NCI-H748 treated with DMSO at 0.1 percent for 48 hours (cell line): ENCODE data around the gene TEK.
"Not testable (repeated sequence)": the region's sequence is repeated elsewhere in the genome, so short reads cannot be mapped to it uniquely, and the experiment has no call there.

Experiments
- DNase-seq: peaks from one replicate; lab custom pipeline; 2025; lab: John Stamatoyannopoulos, UW

TEK gene

DNA sequence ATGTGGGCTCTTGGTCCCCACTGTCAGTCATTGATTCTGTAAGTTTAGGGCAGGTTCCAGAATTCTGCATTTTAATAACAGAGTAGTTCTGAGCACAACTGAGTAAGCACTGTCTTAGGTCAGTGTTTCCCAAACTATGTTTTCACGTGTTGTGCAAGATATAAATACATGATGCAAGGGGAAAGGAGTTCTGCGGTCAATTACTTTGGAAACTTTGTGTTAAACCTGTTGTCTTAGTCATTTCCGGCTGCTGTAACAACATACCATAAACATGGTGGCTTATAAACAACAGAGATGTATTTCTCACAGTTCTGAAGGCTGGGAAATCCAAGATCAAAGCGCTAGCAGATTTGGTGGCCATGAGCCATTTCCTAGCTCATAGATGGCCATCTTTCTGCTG lies 118.2 kb downstream of the TEK start:
- DNase-seq, result no peak

DNA sequence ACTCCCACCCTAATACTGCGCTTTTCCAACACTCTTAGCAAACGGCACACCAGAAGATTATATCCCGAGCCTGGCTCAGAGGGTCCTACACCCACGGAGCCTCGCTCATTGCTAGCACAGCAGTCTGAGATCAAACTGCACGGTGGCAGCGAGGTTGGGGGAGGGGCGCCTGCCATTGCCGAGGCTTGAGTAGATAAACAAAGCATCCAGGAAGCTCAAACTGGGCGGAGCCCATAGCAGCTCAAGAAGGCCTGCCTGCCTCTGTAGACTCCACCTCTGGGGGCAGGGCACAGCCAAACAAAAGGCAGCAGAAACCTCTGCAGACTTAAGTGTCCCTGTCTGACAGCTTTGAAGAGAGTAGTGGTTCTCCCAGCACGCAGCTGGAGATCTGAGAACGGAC lies 130.6 kb downstream of the TEK start:
- DNase-seq, result not testable (repeated sequence)

DNA sequence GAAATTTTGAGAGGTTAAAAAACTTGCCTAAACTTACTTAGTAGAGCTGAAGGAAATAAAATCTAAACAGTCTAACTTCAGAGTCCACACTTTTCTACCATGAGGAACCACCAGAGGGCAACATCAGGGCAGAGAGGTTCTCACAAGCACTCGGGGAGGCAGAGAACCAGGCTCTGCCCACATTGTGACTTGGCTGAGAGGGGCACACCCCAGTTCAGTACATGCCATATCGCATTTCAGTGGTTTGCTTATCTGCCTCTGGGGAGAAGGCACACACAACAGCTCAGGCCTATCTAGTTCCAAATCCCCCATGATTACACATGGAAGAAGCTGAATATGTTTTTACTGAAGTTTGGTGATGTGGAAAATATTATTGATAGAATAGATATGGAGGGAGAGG lies 138.7 kb downstream of the TEK start:
- DNase-seq, result no peak

DNA sequence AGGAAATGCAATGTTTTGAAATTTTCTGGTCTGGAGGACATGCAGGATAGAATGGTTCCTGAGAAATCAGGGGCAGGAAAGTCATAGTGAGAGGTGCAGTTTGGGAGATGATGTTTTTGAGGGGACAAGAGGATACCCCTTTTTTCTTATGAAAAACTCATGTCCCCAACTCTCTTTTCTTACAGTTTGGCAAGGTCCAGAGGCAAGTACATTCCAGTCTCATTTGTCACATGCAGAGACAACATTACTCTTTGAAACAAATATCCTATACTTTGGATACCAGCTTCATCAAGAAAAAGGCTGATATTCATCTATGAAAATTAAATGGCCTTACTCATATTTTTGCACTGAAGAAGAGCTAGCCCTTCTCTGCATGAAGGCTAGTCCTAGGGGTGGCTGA lies 139.7 kb downstream of the TEK start:
- DNase-seq, result no peak

DNA sequence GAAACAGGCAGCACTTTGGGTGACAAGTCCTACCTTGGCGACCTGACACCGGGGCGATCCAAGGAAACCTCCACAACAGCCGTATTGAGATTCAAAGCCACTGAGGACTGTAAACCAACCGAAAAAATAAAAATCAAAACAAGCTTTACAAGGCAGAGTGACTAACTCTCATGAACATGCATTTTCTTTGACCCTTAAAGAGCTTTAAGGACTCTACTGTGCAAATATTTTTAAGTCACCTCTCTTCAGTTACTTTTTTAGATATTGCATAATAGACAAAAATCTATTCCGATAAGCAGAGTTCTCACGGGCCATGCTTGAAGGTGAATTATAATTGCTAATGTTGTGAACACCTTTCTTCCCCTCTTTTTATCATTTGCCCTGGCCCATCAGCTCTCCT lies 149.6 kb downstream of the TEK start:
- no peak for DNase-seq

DNA sequence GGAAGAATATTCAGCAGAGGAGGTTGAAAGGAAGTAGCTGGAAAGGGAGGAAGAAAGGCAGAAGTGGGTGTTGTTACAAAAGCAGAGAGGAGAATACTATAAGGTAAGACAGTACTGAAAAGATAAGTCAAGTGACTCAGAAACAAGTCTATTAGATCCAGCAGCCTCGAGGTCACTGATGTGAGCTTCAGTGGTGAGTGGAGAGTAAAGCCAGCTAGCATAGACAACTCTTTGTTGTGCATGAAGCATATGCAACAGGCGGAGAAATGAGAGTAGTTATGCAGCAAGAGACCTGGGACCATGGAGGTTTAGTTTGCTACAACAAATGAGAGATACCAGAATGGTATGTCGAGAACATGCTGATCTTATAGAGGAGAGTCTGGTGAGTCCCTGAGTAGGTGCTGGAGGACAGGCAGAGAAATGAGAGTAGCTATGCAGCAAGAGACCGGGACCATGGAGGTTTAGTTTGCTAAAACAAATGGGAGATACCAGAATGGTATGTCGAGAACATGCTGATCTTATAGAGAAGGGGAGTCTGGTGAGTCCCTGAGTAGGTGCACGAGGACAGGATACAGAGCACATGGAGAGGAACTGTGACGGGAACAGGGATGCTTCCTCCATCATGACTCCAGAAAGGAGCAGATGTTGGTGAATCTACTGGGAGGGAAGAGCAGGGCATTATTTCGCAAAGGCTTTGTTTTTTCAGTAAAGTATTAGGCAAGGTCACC lies 151.9 kb downstream of the TEK start:
- DNase-seq, result no peak

DNA sequence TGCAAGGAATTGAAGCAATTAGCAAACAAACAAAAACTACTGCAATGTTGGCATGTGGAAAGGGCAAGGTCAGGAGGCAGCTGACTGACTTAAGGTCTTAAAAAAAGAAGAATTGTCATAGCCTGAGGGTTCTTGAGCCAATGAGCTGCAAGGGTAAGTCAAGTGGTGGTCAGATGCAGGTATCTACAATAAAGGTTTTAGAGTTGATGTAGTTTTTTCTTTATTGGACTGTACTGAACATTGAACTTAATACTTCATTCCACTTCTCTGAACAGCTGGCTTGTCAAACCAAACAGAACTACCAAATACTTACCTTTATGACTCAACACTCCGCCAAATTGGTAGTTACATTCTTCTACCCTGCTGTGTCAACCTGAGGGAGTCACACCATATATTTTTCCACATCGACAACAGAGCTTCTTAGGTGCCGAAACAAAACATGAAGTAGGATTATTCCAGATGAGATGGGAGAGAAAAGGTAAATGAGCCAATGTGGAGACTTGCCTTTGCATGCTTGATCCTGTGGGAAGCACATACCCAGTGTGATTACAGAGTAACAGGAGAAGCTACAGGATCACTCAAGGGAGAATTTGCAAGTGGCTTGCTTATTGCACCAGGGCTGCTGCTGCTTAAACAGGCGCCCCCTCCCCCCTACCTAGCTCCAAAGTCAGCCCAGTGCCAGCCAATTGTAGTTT lies 152.6 kb downstream of the TEK start:
- DNase-seq, result no peak

DNA sequence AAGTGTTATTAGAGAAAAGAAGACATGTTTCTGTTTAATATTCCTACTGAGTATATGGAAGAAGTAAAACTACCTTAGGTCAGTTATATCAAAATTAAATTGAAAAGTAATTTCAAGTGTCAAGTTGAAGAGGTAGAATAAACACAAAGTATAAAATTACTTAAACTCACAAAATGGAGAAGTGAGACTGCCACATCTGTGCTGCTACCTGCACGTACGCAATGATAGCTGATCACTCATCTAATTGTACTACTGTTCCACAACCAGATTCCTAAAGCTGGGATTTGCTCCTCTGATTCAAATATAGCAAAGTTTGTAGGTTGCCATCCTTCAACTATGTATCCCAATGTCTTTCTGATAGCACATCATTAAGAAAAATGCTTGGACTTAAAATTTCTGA lies 163.1 kb downstream of the TEK start:
- no peak for DNase-seq

DNA sequence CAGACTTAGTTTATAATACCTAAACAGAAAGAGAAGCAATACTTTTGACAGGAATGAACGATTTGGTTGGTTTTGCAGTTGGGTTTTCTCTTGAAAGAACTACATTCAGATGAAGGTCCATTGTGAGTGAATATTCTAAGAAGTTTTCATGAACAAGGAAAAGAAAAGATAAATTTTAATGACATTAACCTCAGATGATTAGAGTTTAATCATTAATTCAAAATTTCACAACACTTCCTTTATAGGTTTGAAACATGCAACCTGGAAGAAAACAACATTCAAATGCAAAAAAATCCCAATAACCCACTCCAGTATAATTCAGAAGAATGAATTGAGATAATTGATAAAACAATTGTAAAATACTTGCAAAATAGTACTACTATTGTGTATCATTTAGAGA lies 164.2 kb downstream of the TEK start:
- no peak for DNase-seq

DNA sequence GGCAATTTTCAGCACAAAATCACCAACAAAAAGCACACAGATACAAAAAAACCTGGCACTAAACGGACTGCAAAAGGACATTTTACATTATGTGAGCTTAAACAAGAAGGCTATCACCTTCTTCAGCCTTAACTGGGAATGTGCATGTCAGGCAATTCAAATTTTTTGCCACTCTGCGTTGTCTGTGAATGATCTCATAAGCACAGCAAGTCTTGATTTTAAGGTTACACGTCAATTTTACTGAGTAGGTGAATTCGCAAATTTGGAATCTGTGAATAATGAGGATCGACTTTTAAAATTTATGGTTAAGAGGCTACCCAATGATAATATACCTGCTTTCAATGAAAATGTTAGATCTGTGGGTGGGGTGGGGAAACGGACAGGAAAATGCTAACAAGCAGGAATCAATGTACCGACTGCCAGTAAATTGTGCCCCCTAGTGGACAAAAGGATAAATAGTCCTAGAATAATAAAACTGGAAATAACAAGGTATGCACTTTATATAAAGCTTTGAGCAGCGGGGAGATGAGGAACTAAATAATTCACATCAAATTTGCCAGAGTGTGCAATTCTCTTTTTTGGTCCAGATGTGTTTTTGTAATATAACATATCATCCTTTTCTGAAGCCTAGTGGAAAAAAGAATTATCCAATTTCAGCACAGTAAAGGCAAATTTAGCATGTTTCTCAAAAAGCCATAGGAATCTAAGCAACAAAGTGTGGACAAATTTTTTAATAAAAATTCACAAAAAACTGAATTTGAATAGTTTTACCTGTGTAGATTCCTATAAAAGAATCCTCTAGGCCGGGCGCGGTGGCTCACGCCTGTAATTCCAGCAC lies 167.4 kb downstream of the TEK start:
- DNase-seq, result peak; percentile 62

DNA sequence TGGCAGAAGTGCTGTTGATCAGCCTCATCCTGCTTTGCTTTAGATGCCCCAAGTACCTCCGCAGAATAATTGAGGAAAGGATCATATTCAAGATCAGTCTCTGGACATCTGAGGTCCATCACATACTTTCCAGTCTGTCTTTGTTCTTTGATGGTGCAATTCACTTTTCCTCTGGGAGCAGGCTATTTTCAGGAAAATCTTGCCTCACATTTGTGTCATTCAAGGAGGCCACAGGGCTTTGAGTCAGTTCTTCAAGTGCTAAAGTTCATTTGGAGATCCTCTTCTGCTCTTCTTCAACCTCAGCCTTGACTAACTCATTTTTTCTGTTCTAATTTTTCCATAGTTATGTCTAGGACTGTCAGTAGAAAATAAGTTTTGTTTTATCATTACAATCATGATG lies 169.3 kb downstream of the TEK start:
- DNase-seq, result no peak

DNA sequence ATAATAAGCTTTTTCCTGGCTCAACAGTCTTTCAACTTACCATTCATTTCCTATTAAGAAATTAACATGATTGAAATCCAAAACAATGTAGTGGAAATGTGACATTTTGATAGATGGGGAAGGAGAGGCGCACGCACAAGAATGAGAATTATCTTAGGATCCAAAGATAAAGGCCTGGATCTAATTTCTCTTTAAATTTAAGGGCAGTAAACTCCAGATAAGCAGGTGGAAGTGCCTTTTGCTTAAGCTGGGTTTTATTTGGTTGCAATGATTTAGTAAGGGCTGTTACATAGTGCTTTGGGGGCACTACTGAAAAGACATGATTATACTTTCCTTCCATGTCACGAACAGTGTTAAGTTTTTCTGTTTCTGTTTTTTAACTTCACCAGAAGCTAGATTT lies 170.6 kb downstream of the TEK start:
- DNase-seq, result no peak
